Body of pancreas (tissue), 4 donors: Measurements from ENCODE around the gene NDST3. TPM values are rescaled to one million over a fixed set of nuclear protein-coding genes. Genes with fewer than 3 reads are reported as not detected.
"Not testable (repeated sequence)": the region's sequence is repeated elsewhere in the genome, so short reads cannot be mapped to it uniquely, and the experiment has no call there.

Source experiments
- ATAC-seq: fragments of 150-250 bp; one replicate; pipeline ENCODE4 v1.9.1; 2016
- DNase-seq, 4 donors: peaks; one replicate each; pipeline ENCODE4 v3.0.0-alpha.2; 2019
- H3K27ac ChIP-seq, 4 donors: fragments of 200-600 bp; sonication (generic); 1 replicate in 3 of 4; 2 replicates in 1 of 4; pipeline versions ENCODE4 v1.5.1 to v1.6.1; 2016 to 2019; ENCODE audit warnings: mild to moderate bottlenecking in 1 of 4, mixed read lengths in 1 of 4, moderate library complexity in 1 of 4
- H3K27me3 ChIP-seq, 2 donors: fragments of 200-600 bp; sonication (generic); one replicate each; pipeline ENCODE4 v1.6.0; 2016; ENCODE audit warnings: mild to moderate bottlenecking in 1 of 2
- H3K36me3 ChIP-seq, 2 donors: fragments of 200-600 bp; sonication (generic); replicated peaks in 1 of 2; 2 replicates each; pipeline ENCODE4 v1.5.1; 2016; ENCODE audit warnings: low read depth in 2 of 2; ENCODE audit not compliant: insufficient read depth in 1 of 2
- H3K4me1 ChIP-seq: fragments of 200-600 bp; sonication (generic); one replicate; pipeline ENCODE4 v1.6.0; 2016
- H3K4me3 ChIP-seq, 2 donors: fragments of 200-600 bp; sonication (generic); 1 replicate in 1 of 2; 2 replicates in 1 of 2; pipeline ENCODE4 v1.5.1; 2016 to 2019
- H3K9me3 ChIP-seq, 3 donors: fragments of 200-600 bp; sonication (generic); 1 replicate in 2 of 3; 2 replicates in 1 of 3; pipeline ENCODE4 v1.5.1; 2016
- POLR2A ChIP-seq, 3 donors: fragments of 450-650 bp; IDR thresholded peaks; one replicate each; pipeline ENCODE4 v1.6.1; 2016; ENCODE audit warnings: antibody characterized with exemption in 3 of 3, mild to moderate bottlenecking in 2 of 3
- WGBS, 2 donors: methylation state at CpG; one replicate each; pipeline ENCODE4 v1.1.5; 2017; 5-methylcytosine and 5-hydroxymethylcytosine counted together
- intact Hi-C: fragments of 100-400 bp; cut with DNase I; formaldehyde crosslinking; loops from one replicate; pipeline ENCODE4 v1.15.1; 2023
- total RNA-seq, 2 donors: library from RNA; depleted of rRNA; stranded (reverse); fragments of >200 nt; gene quantifications; one replicate each; pipeline ENCODE4 v1.1.0, GENCODE V29; 2016
- TF ChIP-seq, protein P1 (sequence below), 7 experiments: fragments of 450-650 bp in 4 of 7; fragments of 200-600 bp in 3 of 7; sonication (generic) in 3 of 7; IDR thresholded peaks; one replicate each; pipeline ENCODE4 v1.5.1; 2016 to 2019; ENCODE audit warnings: antibody characterized with exemption in 7 of 7

NDST3 gene
- total RNA-seq, 2 donors from 2014 or later = not detected

DNA sequence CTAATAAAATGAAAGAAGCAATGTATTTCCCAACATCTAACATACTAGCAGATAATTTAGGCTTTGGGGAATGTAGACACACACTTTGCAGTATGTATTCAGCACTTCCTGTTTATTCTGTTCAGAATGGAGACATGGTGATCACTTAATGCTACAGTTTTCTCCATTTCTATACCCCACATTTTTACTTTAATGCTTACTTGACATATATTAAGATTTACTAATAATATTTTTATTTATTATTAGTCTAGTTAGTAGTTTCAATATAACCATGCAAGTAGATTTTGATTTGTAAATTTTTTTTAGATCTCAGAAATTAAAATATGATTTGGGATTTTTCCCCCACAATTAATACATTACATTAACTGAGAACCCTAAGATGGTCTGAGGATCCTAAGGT is 220.1 kb downstream of the NDST3 start:
- Histone ChIP-seq H3K36me3 (no peaks in the 10 kb centered on the region), H3K27ac (no peak overlapping the region), H3K9me3 (no peaks in the 10 kb centered on the region), H3K27me3 (no peaks in the 10 kb centered on the region), H3K4me1 (no peaks in the 10 kb centered on the region), H3K4me3 (no peak overlapping the region)
- TF ChIP-seq, protein P1, sequence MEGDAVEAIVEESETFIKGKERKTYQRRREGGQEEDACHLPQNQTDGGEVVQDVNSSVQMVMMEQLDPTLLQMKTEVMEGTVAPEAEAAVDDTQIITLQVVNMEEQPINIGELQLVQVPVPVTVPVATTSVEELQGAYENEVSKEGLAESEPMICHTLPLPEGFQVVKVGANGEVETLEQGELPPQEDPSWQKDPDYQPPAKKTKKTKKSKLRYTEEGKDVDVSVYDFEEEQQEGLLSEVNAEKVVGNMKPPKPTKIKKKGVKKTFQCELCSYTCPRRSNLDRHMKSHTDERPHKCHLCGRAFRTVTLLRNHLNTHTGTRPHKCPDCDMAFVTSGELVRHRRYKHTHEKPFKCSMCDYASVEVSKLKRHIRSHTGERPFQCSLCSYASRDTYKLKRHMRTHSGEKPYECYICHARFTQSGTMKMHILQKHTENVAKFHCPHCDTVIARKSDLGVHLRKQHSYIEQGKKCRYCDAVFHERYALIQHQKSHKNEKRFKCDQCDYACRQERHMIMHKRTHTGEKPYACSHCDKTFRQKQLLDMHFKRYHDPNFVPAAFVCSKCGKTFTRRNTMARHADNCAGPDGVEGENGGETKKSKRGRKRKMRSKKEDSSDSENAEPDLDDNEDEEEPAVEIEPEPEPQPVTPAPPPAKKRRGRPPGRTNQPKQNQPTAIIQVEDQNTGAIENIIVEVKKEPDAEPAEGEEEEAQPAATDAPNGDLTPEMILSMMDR (IDR thresholded peaks at IDR 0.05) = no peak
- TF ChIP-seq POLR2A (IDR thresholded peaks at IDR 0.05) = no peak
- DNase-seq = no peak
- intact Hi-C loops = no loop called here
- no peak for ATAC-seq

GRCh38 chr4:118259111-118259510 is 224.8 kb downstream of the NDST3 start:
- Histone ChIP-seq H3K9me3 (no peaks in the 10 kb centered on the region), H3K27me3 (no peaks in the 10 kb centered on the region), H3K27ac (no peak overlapping the region), H3K4me1 (no peaks in the 10 kb centered on the region), H3K36me3 (no peaks in the 10 kb centered on the region), H3K4me3 (no peak overlapping the region)
- ATAC-seq = no peak
- 79 to 81% methylated on average over 3 of the region's 3 CpGs for WGBS, 2 donors
- DNase-seq = no peak
- intact Hi-C loops = no loop called here
- TF ChIP-seq POLR2A (IDR thresholded peaks at IDR 0.05) = no peak
- TF ChIP-seq, protein P1 (IDR thresholded peaks at IDR 0.05) = no peak

DNA sequence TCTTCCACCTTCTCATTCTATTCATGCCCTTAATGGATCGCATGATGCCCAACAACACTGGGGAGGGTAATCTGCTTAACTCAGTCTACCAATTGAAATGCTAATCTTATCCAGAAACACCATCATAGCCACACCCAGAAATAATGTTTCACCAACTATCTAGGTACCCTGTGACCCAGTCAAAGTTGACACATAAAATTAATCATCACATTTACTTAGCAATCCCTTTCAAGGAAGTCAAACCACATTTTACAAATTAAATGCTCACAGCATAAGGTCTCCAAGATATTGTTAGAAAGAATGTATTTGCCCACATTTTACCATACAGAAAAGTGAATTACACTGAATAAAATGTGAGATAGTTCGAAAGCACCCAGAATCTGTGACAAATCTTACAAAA is 226.0 kb downstream of the NDST3 start:
- Histone ChIP-seq H3K4me3 (no peak overlapping the region), H3K36me3 (no peaks in the 10 kb centered on the region), H3K27ac (no peak overlapping the region), H3K9me3 (no peaks in the 10 kb centered on the region), H3K27me3 (no peaks in the 10 kb centered on the region), H3K4me1 (no peaks in the 10 kb centered on the region)
- TF ChIP-seq, protein P1 (IDR thresholded peaks at IDR 0.05) = no peak
- no peak for TF ChIP-seq POLR2A (IDR thresholded peaks at IDR 0.05)
- no peak for ATAC-seq
- 84 to 86% methylated on average over 2 of the region's 2 CpGs for WGBS, 2 donors
- intact Hi-C loops = no loop called here
- DNase-seq = no peak

GRCh38 chr4:118264096-118264495 is 229.8 kb downstream of the NDST3 start:
- ATAC-seq (no peak), DNase-seq (no peak)
- TF ChIP-seq, protein P1 (IDR thresholded peaks at IDR 0.05) = no peak
- TF ChIP-seq POLR2A (IDR thresholded peaks at IDR 0.05) = no peak
- Histone ChIP-seq H3K4me3 (no peak overlapping the region), H3K27ac (no peak overlapping the region), H3K27me3 (no peaks in the 10 kb centered on the region), H3K4me1 (no peaks in the 10 kb centered on the region), H3K36me3 (no peaks in the 10 kb centered on the region), H3K9me3 (no peaks in the 10 kb centered on the region)
- intact Hi-C loops = no loop called here
- 83 to 88% methylated on average over 3 of the region's 3 CpGs for WGBS, 2 donors

DNA sequence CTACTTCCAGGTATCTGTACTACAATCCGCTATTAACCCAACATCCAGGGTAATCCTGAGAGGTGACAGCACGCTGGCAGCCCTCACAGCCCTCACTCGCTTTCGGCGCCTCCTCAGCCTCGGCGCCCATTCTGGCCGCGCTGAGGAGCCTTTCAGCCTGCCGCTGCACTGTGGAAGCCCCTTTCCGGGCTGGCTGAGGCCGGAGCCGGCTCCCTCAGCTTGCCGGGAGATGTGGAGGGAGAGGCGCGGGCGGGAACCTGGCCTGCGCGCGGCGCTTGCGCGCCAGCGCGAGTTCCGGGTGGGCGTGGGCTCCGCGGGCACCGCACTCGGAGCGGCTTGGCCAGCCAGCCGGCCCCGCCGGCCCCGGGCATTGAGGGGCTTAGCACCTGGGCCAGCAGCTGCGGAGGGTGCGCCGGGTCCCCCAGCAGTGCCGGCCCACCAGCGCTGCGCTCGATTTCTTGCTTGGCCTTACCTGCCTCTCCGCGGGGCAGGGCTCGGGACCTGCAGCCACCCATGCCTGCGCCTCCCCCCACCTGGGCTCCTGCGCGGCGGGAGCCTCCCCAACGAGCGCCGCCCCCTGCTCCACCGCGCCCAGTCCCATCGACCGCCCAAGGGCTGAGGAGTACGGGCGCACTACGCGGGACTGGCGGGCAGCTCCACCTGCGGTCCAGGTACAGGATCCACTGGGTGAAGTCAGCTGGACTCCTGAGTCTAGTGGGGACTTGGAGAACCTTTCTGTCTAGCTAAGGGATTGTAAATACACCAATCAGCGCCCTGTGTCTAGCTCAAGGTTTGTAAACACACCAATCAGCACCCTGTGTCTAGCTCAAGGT is 231.2 kb downstream of the NDST3 start:
- H3K9me3 ChIP-seq = no peaks in the 10 kb centered on the region
- DNase-seq = peak; percentile 53 to 68 (median 57)
- intact Hi-C loops = no loop called here
- peak overlapping the region in 3 of 4 donors; percentile 53 to 68 (median 64) for H3K27ac ChIP-seq
- no peaks in the 10 kb centered on the region for H3K27me3 ChIP-seq
- H3K4me1 ChIP-seq = no peaks in the 10 kb centered on the region
- H3K4me3 ChIP-seq = peak overlapping the region; percentile 40 to 56
- H3K36me3 ChIP-seq = no peaks in the 10 kb centered on the region
- peak; percentile 88 for ATAC-seq
- 12 to 13% methylated on average over 42 to 45 of the region's 64 CpGs for WGBS, 2 donors
- TF ChIP-seq, protein P1 (IDR thresholded peaks at IDR 0.05) = no peak
- peak; percentile 20 to 46 (median 41) for TF ChIP-seq POLR2A (IDR thresholded peaks at IDR 0.05)

- H3K27ac ChIP-seq, H3K9me3 ChIP-seq, ATAC-seq, intact Hi-C loops, H3K4me1 ChIP-seq, H3K36me3 ChIP-seq, DNase-seq, H3K27me3 ChIP-seq, H3K4me3 ChIP-seq: not testable (repeated sequence)
- 61 to 72% methylated on average over 4 of the region's 4 CpGs for WGBS, 2 donors
Measured at GRCh38 chr4:118266145-118266496, 231.8 kb downstream of the NDST3 start.
